ENCODE data around the gene USO1. TPM values are rescaled to one million over a fixed set of nuclear protein-coding genes. Genes with fewer than 3 reads are reported as not detected.

Gene USO1
- total and polyA plus RNA-seq, 2 experiments from 2014 or later, result 113 to 277 TPM

DNA sequence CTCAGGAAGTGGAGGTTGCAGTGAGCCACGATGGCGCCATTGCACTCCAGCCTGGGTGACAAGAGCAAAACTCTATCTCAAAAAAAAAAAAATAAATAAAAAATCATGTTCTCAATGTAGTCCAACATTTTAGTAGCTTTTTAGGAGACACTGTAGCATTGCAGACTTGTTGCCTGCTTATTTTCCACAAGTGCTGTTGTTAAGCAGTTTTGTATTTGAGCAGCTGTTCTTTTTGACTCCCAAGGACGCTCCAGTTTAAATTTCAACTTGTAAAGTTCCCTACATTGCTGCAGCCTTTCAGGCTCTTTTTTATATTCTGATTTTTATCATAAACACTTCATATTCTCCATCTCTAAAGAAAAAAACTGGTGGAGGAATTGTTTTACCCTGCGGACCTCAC is 94.7 kb downstream of the USO1 start:
- no peak overlapping the region for H2AFZ ChIP-seq
- DNase-seq (ENCODE audit: low spot score), result no peak
- Mint-ChIP-seq H3K4me3 (no peak overlapping the region), H3K4me1 (no peaks in the 10 kb centered on the region), H3K36me3 (ENCODE audit: low read depth) (peaks cover 6% of the 10 kb centered on the region), H3K9me3 (no peaks in the 10 kb centered on the region), H3K27me3 (ENCODE audit: insufficient read depth, low read depth, poor library complexity) (peaks cover 3% of the 10 kb centered on the region), H3K27ac (no peak overlapping the region)
- no peak for TF ChIP-seq ZNF331 (CRISPR knock-in tag; IDR thresholded peaks at IDR 0.05; ENCODE audit: low read depth)
- no peak for TF ChIP-seq JUNB (IDR thresholded peaks at IDR 0.05; ENCODE audit: unreplicated experiment)
- TF ChIP-seq, protein P1, sequence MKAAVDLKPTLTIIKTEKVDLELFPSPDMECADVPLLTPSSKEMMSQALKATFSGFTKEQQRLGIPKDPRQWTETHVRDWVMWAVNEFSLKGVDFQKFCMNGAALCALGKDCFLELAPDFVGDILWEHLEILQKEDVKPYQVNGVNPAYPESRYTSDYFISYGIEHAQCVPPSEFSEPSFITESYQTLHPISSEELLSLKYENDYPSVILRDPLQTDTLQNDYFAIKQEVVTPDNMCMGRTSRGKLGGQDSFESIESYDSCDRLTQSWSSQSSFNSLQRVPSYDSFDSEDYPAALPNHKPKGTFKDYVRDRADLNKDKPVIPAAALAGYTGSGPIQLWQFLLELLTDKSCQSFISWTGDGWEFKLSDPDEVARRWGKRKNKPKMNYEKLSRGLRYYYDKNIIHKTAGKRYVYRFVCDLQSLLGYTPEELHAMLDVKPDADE (IDR thresholded peaks at IDR 0.05), result no peak
- TF ChIP-seq CTCF (conservative IDR thresholded peaks at IDR 0.05; ENCODE audit: low read depth in 2 of 2), result no peak
- no peak for TF ChIP-seq EZH2 (IDR thresholded peaks at IDR 0.05; ENCODE audit: low read depth, unreplicated experiment)
- no peak for TF ChIP-seq REST (IDR thresholded peaks at IDR 0.05; ENCODE audit: unreplicated experiment)
- TF ChIP-seq EZH2phosphoT487 (IDR thresholded peaks at IDR 0.05; ENCODE audit: unreplicated experiment), result no peak
- no peak for TF ChIP-seq ZNF114 (CRISPR knock-in tag; IDR thresholded peaks at IDR 0.05)
- TF ChIP-seq CREB1 (CRISPR knock-in tag; IDR thresholded peaks at IDR 0.05; ENCODE audit: low read depth), result no peak
- no peak for TF ChIP-seq POLR2AphosphoS5 (IDR thresholded peaks at IDR 0.05; ENCODE audit: low read depth)
- TF ChIP-seq NANOG (IDR thresholded peaks at IDR 0.05; ENCODE audit: borderline replicate concordance), result no peak
- TF ChIP-seq STAT1 (IDR thresholded peaks at IDR 0.05; ENCODE audit: unreplicated experiment), result no peak
- no peaks in the 10 kb centered on the region for H3K4me1 ChIP-seq (ENCODE audit: insufficient read depth)
- ATAC-seq, result no peak
- no peaks in the 10 kb centered on the region for H3K79me2 ChIP-seq (replicated peaks; ENCODE audit: insufficient read depth)
- H3K9me2 ChIP-seq (ENCODE audit: insufficient read depth), result no peaks in the 10 kb centered on the region
- H3K4me3 ChIP-seq, result no peak overlapping the region
- no peak overlapping the region for H3K4me2 ChIP-seq
- H4K20me1 ChIP-seq (replicated peaks; ENCODE audit: insufficient read depth), result no peaks in the 10 kb centered on the region
- no peaks in the 10 kb centered on the region for H3K27me3 ChIP-seq (ENCODE audit: insufficient read depth)
- H3K36me3 ChIP-seq (ENCODE audit: insufficient read depth), result no peaks in the 10 kb centered on the region; the same call in none of the 2 replicates
- peaks cover 10% of the 10 kb centered on the region; the same call in 1 of the 2 replicates for H3F3A ChIP-seq (replicated peaks; ENCODE audit: low read depth)
- no peak overlapping the region for H3K27ac ChIP-seq (ENCODE audit: low read depth)

Data from GM23338 (cell line).